H1 (cell line): Measurements from ENCODE around the gene PLEKHG5. TPM values are rescaled to one million over a fixed set of nuclear protein-coding genes. Genes with fewer than 3 reads are reported as not detected.
A peak's percentile ranks its signal among the peaks of the same experiment; 100 is the strongest.

Experiments
- CTCF ChIA-PET: fragments of 300-600 bp; sonication (Branson Sonifier 250); formaldehyde crosslinking; loops from one replicate; lab custom pipeline; 2021; ENCODE audit not compliant: partially characterized antibody; lab: Charles Lee
- POLR2A ChIA-PET: fragments of 300-600 bp; sonication (Branson Sonifier 250); formaldehyde crosslinking; loops from one replicate; lab custom pipeline; 2021; ENCODE audit warnings: inconsistent platforms; ENCODE audit not compliant: partially characterized antibody; lab: Charles Lee
- DNase-seq, 2 experiments: peaks; one replicate each; pipeline versions ENCODE4 v3.0.0 to v3.0.0-alpha.2; 2010 to 2022; ENCODE audit warnings: low spot score in 2 of 2, low read depth in 1 of 2, mixed read lengths in 1 of 2
- FAIRE-seq: peaks from 2 replicates; lab custom pipeline; 2011; peaks lifted over from hg19 to GRCh38; lab: Jason Lieb, UNC
- H2AFZ ChIP-seq: 2 replicates; pipeline ENCODE4 v1.8.1; 2012; ENCODE audit warnings: low read length, inconsistent platforms
- H2AK5ac ChIP-seq: 2 replicates; pipeline ENCODE4 v1.6.1; 2013; ENCODE audit warnings: low read depth, low read length
- H2BK120ac ChIP-seq: replicated peaks from 2 replicates; pipeline ENCODE3; 2013; ENCODE audit warnings: low read depth, low read length, inconsistent platforms
- H2BK12ac ChIP-seq: 2 replicates; pipeline ENCODE4 v1.6.1; 2013; ENCODE audit warnings: low read depth, low read length
- H2BK15ac ChIP-seq: 2 replicates; pipeline ENCODE4 v1.6.1; 2013; ENCODE audit warnings: low read length
- H2BK20ac ChIP-seq: 2 replicates; pipeline ENCODE4 v1.6.1; 2013; ENCODE audit warnings: low read length
- H2BK5ac ChIP-seq: 2 replicates; pipeline ENCODE4 v1.6.1; 2013; ENCODE audit warnings: low read depth, low read length
- H3K14ac ChIP-seq: 2 replicates; pipeline ENCODE4 v1.6.1; 2013; ENCODE audit warnings: inconsistent platforms; ENCODE audit not compliant: insufficient read length
- H3K18ac ChIP-seq: 2 replicates; pipeline ENCODE4 v1.6.1; 2013; ENCODE audit warnings: low read length; ENCODE audit errors: extremely low read depth
- H3K23ac ChIP-seq: 2 replicates; pipeline ENCODE4 v1.6.1; 2013; ENCODE audit warnings: inconsistent platforms; ENCODE audit not compliant: insufficient read length
- H3K23me2 ChIP-seq: 2 replicates; pipeline ENCODE4 v1.6.1; 2013; ENCODE audit warnings: low read depth, low read length
- H3K27ac ChIP-seq: 2 replicates; pipeline ENCODE4 v1.6.1; 2011; ENCODE audit warnings: low read depth, low read length, inconsistent platforms
- H3K27me3 ChIP-seq, 4 experiments: replicated peaks in 1 of 4; 1 replicate in 1 of 4; 2 replicates in 3 of 4; pipeline versions ENCODE4 v1.6.1 to v1.8.1; 2011 to 2013; ENCODE audit warnings: low read length in 3 of 4, mild to moderate bottlenecking in 3 of 4, inconsistent platforms in 2 of 4, mixed read lengths in 2 of 4, moderate library complexity in 1 of 4; ENCODE audit not compliant: control insufficient read depth in 3 of 4, insufficient read depth in 3 of 4; ENCODE audit errors: extremely low read depth in 1 of 4
- H3K36me3 ChIP-seq, 4 experiments: 2 replicates each; pipeline versions ENCODE4 v1.6.1 to v1.8.1; 2011 to 2013; ENCODE audit warnings: mild to moderate bottlenecking in 4 of 4, low read length in 3 of 4, moderate library complexity in 2 of 4, control low read depth in 1 of 4, inconsistent platforms in 1 of 4; ENCODE audit not compliant: insufficient read depth in 4 of 4, control insufficient read depth in 2 of 4
- H3K4ac ChIP-seq: replicated peaks from 2 replicates; pipeline ENCODE3; 2013; ENCODE audit warnings: low read length, low read depth, mixed read lengths, inconsistent platforms; ENCODE audit not compliant: insufficient read length
- H3K4me1 ChIP-seq, 4 experiments: replicated peaks in 1 of 4; 1 replicate in 1 of 4; 2 replicates in 3 of 4; pipeline versions ENCODE4 v1.6.1 to v1.8.1; 2011 to 2013; ENCODE audit warnings: low read length in 3 of 4, inconsistent platforms in 2 of 4, mixed read lengths in 1 of 4; ENCODE audit not compliant: insufficient read depth in 4 of 4, control insufficient read depth in 3 of 4
- H3K4me2 ChIP-seq, 2 experiments: 2 replicates each; pipeline versions ENCODE4 v1.6.1 to v1.8.1; 2011 to 2013; ENCODE audit warnings: low read depth in 2 of 2, low read length in 2 of 2, control low read depth in 1 of 2, inconsistent platforms in 1 of 2, mild to moderate bottlenecking in 1 of 2; ENCODE audit not compliant: insufficient read depth in 1 of 2
- H3K4me3 ChIP-seq, 4 experiments: fragments of 200-600, 300-600 bp in 1 of 4; sonication (generic), shearing (Covaris generic), sonication (Bioruptor Twin) in 1 of 4; 2 replicates each; pipeline versions ENCODE4 v1.5.1 to v1.8.1; 2011 to 2016; ENCODE audit warnings: low read length in 4 of 4, low read depth in 3 of 4, control low read depth in 2 of 4, inconsistent platforms in 2 of 4, mild to moderate bottlenecking in 2 of 4, mixed read lengths in 1 of 4, moderate library complexity in 1 of 4; ENCODE audit not compliant: insufficient read depth in 2 of 4; ENCODE audit errors: extremely low read depth in 1 of 4
- H3K56ac ChIP-seq: replicated peaks from 2 replicates; pipeline ENCODE3; 2013; ENCODE audit warnings: low read depth, mild to moderate bottlenecking, mixed read lengths, low read length, inconsistent platforms; ENCODE audit not compliant: insufficient read length
- H3K79me1 ChIP-seq: 2 replicates; pipeline ENCODE4 v1.6.1; 2013; ENCODE audit warnings: low read depth, low read length, control low read depth
- H3K79me2 ChIP-seq, 2 experiments: 2 replicates each; pipeline versions ENCODE4 v1.6.1 to v1.8.1; 2012 to 2013; ENCODE audit warnings: low read length in 2 of 2, mild to moderate bottlenecking in 2 of 2, inconsistent platforms in 1 of 2; ENCODE audit not compliant: insufficient read depth in 2 of 2, control insufficient read depth in 1 of 2
- H3K9ac ChIP-seq, 4 experiments: replicated peaks in 1 of 4; 1 replicate in 1 of 4; 2 replicates in 3 of 4; pipeline versions ENCODE4 v1.6.1 to v1.8.1; 2011 to 2013; ENCODE audit warnings: low read depth in 3 of 4, low read length in 3 of 4, control low read depth in 2 of 4, mild to moderate bottlenecking in 2 of 4, moderate library complexity in 2 of 4, inconsistent platforms in 1 of 4; ENCODE audit errors: extremely low read depth in 1 of 4
- H3K9me3 ChIP-seq, 2 experiments: 2 replicates each; pipeline versions ENCODE4 v1.6.1 to v1.8.1; 2012 to 2013; ENCODE audit warnings: mild to moderate bottlenecking in 2 of 2, moderate library complexity in 2 of 2, control low read depth in 1 of 2, inconsistent platforms in 1 of 2, low read depth in 1 of 2, low read length in 1 of 2, mixed read lengths in 1 of 2; ENCODE audit not compliant: insufficient read depth in 2 of 2
- H4K20me1 ChIP-seq, 2 experiments: replicated peaks in 1 of 2; 2 replicates each; pipeline versions ENCODE3 to v1.8.1; 2011 to 2013; ENCODE audit warnings: inconsistent platforms in 2 of 2, low read length in 2 of 2, mild to moderate bottlenecking in 1 of 2; ENCODE audit not compliant: insufficient read depth in 2 of 2, control insufficient read depth in 1 of 2
- H4K5ac ChIP-seq: 2 replicates; pipeline ENCODE4 v1.6.1; 2013; ENCODE audit warnings: low read length, low read depth, mixed read lengths, inconsistent platforms; ENCODE audit not compliant: insufficient read length
- H4K8ac ChIP-seq: 2 replicates; pipeline ENCODE4 v1.8.0; 2013; ENCODE audit warnings: mild to moderate bottlenecking, moderate library complexity, low read length, inconsistent platforms; ENCODE audit not compliant: insufficient read depth; ENCODE audit errors: extremely low read depth
- H4K91ac ChIP-seq: replicated peaks from 2 replicates; pipeline ENCODE3; 2013; ENCODE audit warnings: low read length, mixed read lengths, inconsistent platforms; ENCODE audit not compliant: insufficient read length
- E2F6 ChIP-seq: IDR thresholded peaks from 2 replicates; pipeline ENCODE4 v1.6.1; 2012; ENCODE audit warnings: inconsistent platforms
- EZH2 ChIP-seq: fragments of 200-600 bp; sonication (generic); IDR thresholded peaks from 2 replicates; pipeline ENCODE4 v1.7.1; 2012; ENCODE audit warnings: low read depth, mild to moderate bottlenecking, moderate library complexity, low read length, inconsistent platforms; ENCODE audit not compliant: severe bottlenecking
- GABPA ChIP-seq: IDR thresholded peaks from 2 replicates; pipeline ENCODE4 v1.6.1; 2011; ENCODE audit warnings: mild to moderate bottlenecking, low read length, moderate library complexity, borderline replicate concordance; ENCODE audit not compliant: insufficient read depth
- KDM4A ChIP-seq: IDR thresholded peaks from one replicate; pipeline ENCODE4 v1.7.1; 2012; ENCODE audit warnings: low read depth, mild to moderate bottlenecking, moderate library complexity, low read length, inconsistent platforms; ENCODE audit not compliant: severe bottlenecking
- MAFK ChIP-seq: IDR thresholded peaks from 2 replicates; pipeline ENCODE4 v1.6.1; 2012; ENCODE audit warnings: low read depth, mild to moderate bottlenecking, improper control_type of control experiment, low read length
- POLR2AphosphoS5 ChIP-seq: IDR thresholded peaks from 2 replicates; pipeline ENCODE4 v1.6.1; 2011; ENCODE audit warnings: low read depth, low read length
- RNF2 ChIP-seq: fragments of 200-900, 300-1000 bp; sonication (generic); IDR thresholded peaks from 2 replicates; pipeline ENCODE4 v1.7.1; 2016; ENCODE audit warnings: borderline replicate concordance, low read depth, mild to moderate bottlenecking, antibody characterized with exemption, low read length; ENCODE audit not compliant: poor library complexity, severe bottlenecking; ENCODE audit errors: missing control alignments
- YY1 ChIP-seq: IDR thresholded peaks from 2 replicates; pipeline ENCODE4 v1.6.1; 2011; ENCODE audit warnings: low read depth, mild to moderate bottlenecking, low read length
- WGBS, 2 experiments: shearing (Covaris generic) in 1 of 2; methylation state at CpG; one replicate each; pipeline versions ENCODE4 v1.1.6 to v1.1.7; 2013 to 2015; ENCODE audit warnings: low lambda C conversion rate in 2 of 2, mixed read lengths in 2 of 2, inconsistent platforms in 1 of 2, low coverage in 1 of 2, missing lambda C conversion rate in 1 of 2; ENCODE audit not compliant: insufficient replicate concordance in 2 of 2, insufficient coverage in 1 of 2, insufficient read length in 1 of 2; ENCODE audit errors: extremely low coverage in 1 of 2, missing lambda C conversion rate in 1 of 2; 5-methylcytosine and 5-hydroxymethylcytosine counted together
- polyA plus RNA-seq, 7 experiments: library from polyadenylated mRNA; depleted of rRNA in 3 of 7; stranded (reverse) in 5 of 7; unstranded in 2 of 7; fragments of >200 nt in 5 of 7; fragments of 200-250 nt in 2 of 7; gene quantifications; 1 replicate in 5 of 7; 2 replicates in 1 of 7; 4 replicates in 1 of 7; pipeline versions ENCODE4 v1.2.1 to v1.2.3, GENCODE V29; 2011 to 2013; ENCODE audit warnings: missing spikeins in 2 of 7, mixed read lengths in 2 of 7
- total RNA-seq: library from RNA; stranded (reverse); fragmentation: NEBNext Ultra II Directional; extraction: Animal tissue kit (Norgen Biotek cat#: 25700); gene quantifications from 2 replicates; pipeline ENCODE4 v1.2.1, GENCODE V29; 2021
- TF ChIP-seq, protein P1 (sequence below): IDR thresholded peaks from 2 replicates; pipeline ENCODE4 v1.6.1; 2012; ENCODE audit warnings: inconsistent platforms

Gene PLEKHG5
- total and polyA plus RNA-seq, 2 of the 8 experiments (the other 6 are each of a cell fraction or from before 2014, with no cell fraction given) = 10.4 to 13.8 TPM

- Histone ChIP-seq H4K91ac (no peak overlapping the region), H3K79me2 (no peaks in the 10 kb centered on the region), H3K4ac (no peak overlapping the region), H3K79me1 (no peaks in the 10 kb centered on the region), H4K20me1 (peaks cover 0 to 9% of the 10 kb centered on the region in 2 experiments), H2BK5ac (no peak overlapping the region), H3K56ac (no peak overlapping the region), H3K23ac (no peak overlapping the region), H3K4me2 (peak overlapping the region; percentile 72 to 86), H3K27me3 (peaks cover 60 to 91% (median 85%) of the 10 kb centered on the region in 4 experiments), H3K9ac (no peak overlapping the region), H2BK20ac (no peak overlapping the region), H3K14ac (no peak overlapping the region), H3K18ac (no peak overlapping the region), H2AK5ac (no peak overlapping the region), H3K27ac (no peak overlapping the region), H3K36me3 (peaks cover 0 to 8% (median 0%) of the 10 kb centered on the region in 4 experiments; a peak in 1 of 8 replicates), H2BK12ac (0 out of 2 replicates have a peak overlapping the region, but pooled peaks have one; percentile 71), H4K8ac (no peak overlapping the region), H3K9me3 (no peaks in the 10 kb centered on the region), H4K5ac (no peak overlapping the region), H3K4me1 (peaks cover 6 to 26% (median 12%) of the 10 kb centered on the region in 4 experiments), H2AFZ (no peak overlapping the region; the same call in 1 of the 2 replicates), H3K4me3 (peak overlapping the region; percentile 7 to 60 (median 24); a peak in 4 of 8 replicates), H2BK120ac (no peak overlapping the region), H2BK15ac (peak overlapping the region; percentile 46; the same call in 1 of the 2 replicates), H3K23me2 (peaks cover 13% of the 10 kb centered on the region; the same call in 1 of the 2 replicates)
- CTCF ChIA-PET = interaction anchor here (1.0 to 58.4 kb wide), 7 partner anchors 13 to 212 kb away, joined by 3 to 1769 read pairs (median 17); partner anchors contain the start of gene RNF207
- DNase-seq (no peak), FAIRE-seq (no peak)
- POLR2A ChIA-PET = interaction anchor here (1.0 to 2.5 kb wide), 5 partner anchors 25 to 163 kb away, joined by 3 to 8 read pairs (median 4); partner anchors contain the start of gene ACOT7
- WGBS, 2 experiments = 37% methylated on average over 25 of the region's 69 CpGs; no CpG with 5 or more reads in 1 of the 2 experiments
- TF ChIP-seq MAFK (no peak), GABPA (0 out of 2 replicates have a peak, but pooled peaks have one; percentile 11), KDM4A (peak; percentile 18), EZH2 (peak; percentile 95), E2F6 (peak; percentile 76), POLR2AphosphoS5 (no peak), YY1 (no peak), RNF2 (peak; percentile 54)
- TF ChIP-seq, protein P1, sequence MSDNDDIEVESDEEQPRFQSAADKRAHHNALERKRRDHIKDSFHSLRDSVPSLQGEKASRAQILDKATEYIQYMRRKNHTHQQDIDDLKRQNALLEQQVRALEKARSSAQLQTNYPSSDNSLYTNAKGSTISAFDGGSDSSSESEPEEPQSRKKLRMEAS = peak; percentile 73
Observed at GRCh38 chr1:6418668-6419396, 72.6 kb downstream of the PLEKHG5 start.
